Lung (tissue), 12 donors: Measurements from ENCODE around the gene CYP3A5. TPM values are rescaled to one million over a fixed set of nuclear protein-coding genes. Genes with fewer than 3 reads are reported as not detected.

ENCODE experiments used
- ATAC-seq: fragments of 200-7000 bp; cut with Tn5 transposase; one replicate; pipeline ENCODE4 v1.9.1; 2020; ENCODE audit warnings: moderate number of reproducible peaks; ENCODE audit not compliant: insufficient read depth, low FRiP score
- DNase-seq, 3 donors: peaks; one replicate each; pipeline ENCODE4 v3.0.0-alpha.2; 2013 to 2017
- H3K27ac ChIP-seq, 2 donors: one replicate each; pipeline ENCODE4 v1.5.1; 2013; ENCODE audit warnings: mild to moderate bottlenecking in 2 of 2, moderate library complexity in 2 of 2, control low read depth in 1 of 2, inconsistent platforms in 1 of 2, low read depth in 1 of 2, low read length in 1 of 2
- H3K27me3 ChIP-seq, 3 donors: one replicate each; pipeline ENCODE4 v1.5.1; 2013; ENCODE audit warnings: low read length in 2 of 3; ENCODE audit not compliant: control insufficient read depth in 3 of 3, insufficient read depth in 3 of 3
- H3K36me3 ChIP-seq, 4 donors: one replicate each; pipeline ENCODE4 v1.5.1; 2013; ENCODE audit warnings: low read length in 4 of 4, mild to moderate bottlenecking in 1 of 4, moderate library complexity in 1 of 4; ENCODE audit not compliant: control insufficient read depth in 4 of 4, insufficient read depth in 4 of 4
- H3K4me1 ChIP-seq, 5 donors: one replicate each; pipeline ENCODE4 v1.5.1; 2013; ENCODE audit warnings: low read length in 5 of 5, mild to moderate bottlenecking in 2 of 5, moderate library complexity in 1 of 5; ENCODE audit not compliant: control insufficient read depth in 5 of 5, insufficient read depth in 5 of 5
- H3K4me3 ChIP-seq: one replicate; pipeline ENCODE4 v1.5.1; 2013; ENCODE audit warnings: mild to moderate bottlenecking, control low read depth, moderate library complexity
- H3K9ac ChIP-seq, 2 donors: one replicate each; pipeline ENCODE4 v1.5.1; 2013; ENCODE audit warnings: low read length in 2 of 2, control low read depth in 1 of 2; ENCODE audit not compliant: insufficient read depth in 1 of 2
- H3K9me3 ChIP-seq, 4 donors: one replicate each; pipeline ENCODE4 v1.5.1; 2013; ENCODE audit warnings: low read length in 3 of 4, mild to moderate bottlenecking in 1 of 4, moderate library complexity in 1 of 4; ENCODE audit not compliant: control insufficient read depth in 4 of 4, insufficient read depth in 3 of 4
- CTCF ChIP-seq: IDR thresholded peaks from 2 replicates; pipeline ENCODE4 v1.5.1; 2012; ENCODE audit warnings: mild to moderate bottlenecking; ENCODE audit errors: control extremely low read depth, extremely low read depth
- WGBS, 2 donors: extraction: QIAGEN DNeasy Blood & Tissue Kit; methylation state at CpG; one replicate each; pipeline ENCODE4 v1.1.7; 2013; 5-methylcytosine and 5-hydroxymethylcytosine counted together
- polyA plus RNA-seq, 2 donors: library from polyadenylated mRNA; stranded (reverse); fragments of 200-250 nt; gene quantifications; one replicate each; pipeline ENCODE4 v1.2.1, GENCODE V29; 2013
- total RNA-seq, 2 donors: library from RNA; depleted of rRNA in 1 of 2; stranded (reverse); fragments of >200 nt in 1 of 2; gene quantifications; one replicate each; pipeline ENCODE4 v1.2.1, GENCODE V29; 2014 to 2021
- donor health status: control.
- donor health status: control.
- donor health status: Bipolar disorder and iron deficiency.
- donor health status: healthy.
- donor health status: DM: yes; HTN: yes; CAD: no.

CYP3A5 gene
- total and polyA plus RNA-seq, 4 donors, result 2.2 to 26.3 (median 10.9) TPM

GRCh38 chr7:99628471-99629465 lies 51.0 kb downstream of the CYP3A5 start:
- Histone ChIP-seq H3K4me1 (peaks cover 0 to 3% (median 0%) of the 10 kb centered on the region in 5 donors), H3K9me3 (no peaks in the 10 kb centered on the region), H3K36me3 (peaks cover 34 to 56% (median 42%) of the 10 kb centered on the region in 4 donors), H3K4me3 (no peak overlapping the region), H3K27me3 (no peaks in the 10 kb centered on the region), H3K9ac (no peak overlapping the region), H3K27ac (no peak overlapping the region)
- no peak for ATAC-seq
- 86% methylated on average over 14 of the region's 14 CpGs for WGBS, 2 donors
- no peak for TF ChIP-seq CTCF
- no peak for DNase-seq

GRCh38 chr7:99627513-99627912 lies 52.3 kb downstream of the CYP3A5 start:
- Histone ChIP-seq H3K9ac (no peak overlapping the region), H3K4me3 (no peak overlapping the region), H3K9me3 (no peaks in the 10 kb centered on the region), H3K27ac (no peak overlapping the region), H3K36me3 (peaks cover 41 to 65% (median 49%) of the 10 kb centered on the region in 4 donors), H3K4me1 (peaks cover 0 to 3% (median 0%) of the 10 kb centered on the region in 5 donors), H3K27me3 (no peaks in the 10 kb centered on the region)
- ATAC-seq (no peak), DNase-seq (no peak)
- 96 to 98% methylated on average over 11 of the region's 11 CpGs for WGBS, 2 donors
- no peak for TF ChIP-seq CTCF

GRCh38 chr7:99626661-99627060 lies 53.1 kb downstream of the CYP3A5 start:
- whole genome bisulfite sequencing, 2 donors, result 89 to 90% methylated on average over 1 of the region's 1 CpG
- TF ChIP-seq CTCF, result no peak
- H3K9ac ChIP-seq, result no peak overlapping the region
- DNase-seq (no peak), ATAC-seq (no peak)
- H3K4me3 ChIP-seq, result no peak overlapping the region
- no peaks in the 10 kb centered on the region for H3K9me3 ChIP-seq
- H3K4me1 ChIP-seq, result peaks cover 0 to 3% (median 0%) of the 10 kb centered on the region in 5 donors
- no peak overlapping the region for H3K27ac ChIP-seq
- H3K36me3 ChIP-seq, result peaks cover 42 to 70% (median 54%) of the 10 kb centered on the region in 4 donors
- no peaks in the 10 kb centered on the region for H3K27me3 ChIP-seq
